Urinary bladder (tissue), 4 donors: ENCODE data around the gene WDR31. TPM values are rescaled to one million over a fixed set of nuclear protein-coding genes. Genes with fewer than 3 reads are reported as not detected.

Source experiments
- DNase-seq: peaks from one replicate; pipeline ENCODE4 v3.0.0-alpha.2; 2015; ENCODE audit errors: extremely low spot score
- H3K27ac ChIP-seq: one replicate; pipeline ENCODE4 v1.5.1; 2013; ENCODE audit warnings: low read depth, mild to moderate bottlenecking, moderate library complexity
- H3K36me3 ChIP-seq: one replicate; pipeline ENCODE4 v1.6.1; 2013; ENCODE audit warnings: mild to moderate bottlenecking, moderate library complexity; ENCODE audit not compliant: insufficient read depth
- H3K4me1 ChIP-seq: one replicate; pipeline ENCODE4 v1.6.1; 2013; ENCODE audit warnings: mild to moderate bottlenecking, moderate library complexity; ENCODE audit not compliant: insufficient read depth
- H3K4me3 ChIP-seq: one replicate; pipeline ENCODE4 v1.5.1; 2013; ENCODE audit warnings: low read depth, low read length
- WGBS: extraction: QIAGEN DNeasy Blood & Tissue Kit; methylation state at CpG from one replicate; pipeline ENCODE4 v1.1.7; 2013; 5-methylcytosine and 5-hydroxymethylcytosine counted together
- polyA plus RNA-seq: library from polyadenylated mRNA; stranded (reverse); fragments of 200-250 nt; gene quantifications from one replicate; pipeline ENCODE4 v1.2.3, GENCODE V29; 2013
- total RNA-seq: library from RNA; depleted of rRNA; stranded (reverse); fragments of >200 nt; gene quantifications from one replicate; pipeline ENCODE4 v1.2.3, GENCODE V29; 2014
- donor health status: healthy with polysubstance abuse.
- donor health status: healthy.

The WDR31 gene
- total and polyA plus RNA-seq, 2 donors = 1.7 to 2.6 TPM

GRCh38 chr9:113343732-113344231 is 3.7 kb upstream of the WDR31 start:
- WGBS = 15% methylated on average over 1 of the region's 1 CpG

GRCh38 chr9:113341712-113342410 is 1.8 kb upstream of the WDR31 start:
- H3K4me1 ChIP-seq = no peaks in the 10 kb centered on the region
- no peaks in the 10 kb centered on the region for H3K36me3 ChIP-seq
- no peak overlapping the region for H3K27ac ChIP-seq
- no peak for DNase-seq
- no peak overlapping the region for H3K4me3 ChIP-seq
- 68% methylated on average over 9 of the region's 9 CpGs for WGBS

More at GRCh38 chr9:113343732-113344231, 3.7 kb upstream of the WDR31 start:
- DNase-seq = peak; percentile 82
- H3K4me3 ChIP-seq = no peak overlapping the region
- H3K36me3 ChIP-seq = no peaks in the 10 kb centered on the region
- no peaks in the 10 kb centered on the region for H3K4me1 ChIP-seq
- H3K27ac ChIP-seq = no peak overlapping the region

GRCh38 chr9:113337714-113338113 is 2.4 kb downstream of the WDR31 start:
- Histone ChIP-seq H3K4me1 (no peaks in the 10 kb centered on the region), H3K27ac (no peak overlapping the region), H3K4me3 (no peak overlapping the region), H3K36me3 (no peaks in the 10 kb centered on the region)
- no peak for DNase-seq
- 96% methylated on average over 2 of the region's 2 CpGs for whole genome bisulfite sequencing

- H3K36me3 ChIP-seq = no peaks in the 10 kb centered on the region
- H3K4me3 ChIP-seq = no peak overlapping the region
- no peak for DNase-seq
- WGBS = 54% methylated on average over 4 of the region's 4 CpGs
- H3K4me1 ChIP-seq = no peaks in the 10 kb centered on the region
- H3K27ac ChIP-seq = no peak overlapping the region
Measured at GRCh38 chr9:113331780-113332179, 8.3 kb downstream of the WDR31 start.

- no peak for DNase-seq
- Histone ChIP-seq H3K36me3 (no peaks in the 10 kb centered on the region), H3K27ac (no peak overlapping the region), H3K4me3 (no peak overlapping the region), H3K4me1 (no peaks in the 10 kb centered on the region)
- WGBS = 94% methylated on average over 3 of the region's 3 CpGs
Measured at GRCh38 chr9:113328045-113328782, 11.9 kb downstream of the WDR31 start.

GRCh38 chr9:113326230-113326629 is 13.8 kb downstream of the WDR31 start:
- DNase-seq = no peak
- 97% methylated on average over 4 of the region's 4 CpGs for WGBS
- Histone ChIP-seq H3K27ac (no peak overlapping the region), H3K4me3 (no peak overlapping the region), H3K4me1 (no peaks in the 10 kb centered on the region), H3K36me3 (no peaks in the 10 kb centered on the region)

GRCh38 chr9:113322671-113323070 is 17.4 kb downstream of the WDR31 start:
- Histone ChIP-seq H3K27ac (no peak overlapping the region), H3K4me3 (no peak overlapping the region), H3K36me3 (no peaks in the 10 kb centered on the region), H3K4me1 (no peaks in the 10 kb centered on the region)
- 78% methylated on average over 6 of the region's 6 CpGs for WGBS
- no peak for DNase-seq

GRCh38 chr9:113320051-113320450 is 20.0 kb downstream of the WDR31 start:
- no peaks in the 10 kb centered on the region for H3K36me3 ChIP-seq
- WGBS = 89% methylated on average over 3 of the region's 3 CpGs

GRCh38 chr9:113319054-113319453 is 21.0 kb downstream of the WDR31 start:
- H3K27ac ChIP-seq = no peak overlapping the region
- whole genome bisulfite sequencing = 93% methylated on average over 2 of the region's 2 CpGs
- DNase-seq = no peak
- no peak overlapping the region for H3K4me3 ChIP-seq
- no peaks in the 10 kb centered on the region for H3K4me1 ChIP-seq
- H3K36me3 ChIP-seq = no peaks in the 10 kb centered on the region

More at GRCh38 chr9:113320051-113320450, 20.0 kb downstream of the WDR31 start:
- Histone ChIP-seq H3K4me1 (no peaks in the 10 kb centered on the region), H3K4me3 (no peak overlapping the region), H3K27ac (no peak overlapping the region)
- no peak for DNase-seq

- DNase-seq = no peak
Measured at GRCh38 chr9:113317777-113318176, 22.3 kb downstream of the WDR31 start.

GRCh38 chr9:113316030-113316429 is 24.0 kb downstream of the WDR31 start:
- Histone ChIP-seq H3K27ac (no peak overlapping the region), H3K4me3 (no peak overlapping the region)
- 94% methylated on average over 4 of the region's 4 CpGs for WGBS

More at GRCh38 chr9:113317777-113318176, 22.3 kb downstream of the WDR31 start:
- H3K4me3 ChIP-seq = no peak overlapping the region
- WGBS = 71% methylated on average over 2 of the region's 2 CpGs
- H3K27ac ChIP-seq = no peak overlapping the region
- H3K4me1 ChIP-seq = no peaks in the 10 kb centered on the region
- H3K36me3 ChIP-seq = no peaks in the 10 kb centered on the region

GRCh38 chr9:113315231-113315630 is 24.8 kb downstream of the WDR31 start:
- Histone ChIP-seq H3K36me3 (no peaks in the 10 kb centered on the region), H3K4me3 (no peak overlapping the region), H3K27ac (no peak overlapping the region), H3K4me1 (no peaks in the 10 kb centered on the region)
- no peak for DNase-seq

More at GRCh38 chr9:113316030-113316429, 24.0 kb downstream of the WDR31 start:
- no peaks in the 10 kb centered on the region for H3K36me3 ChIP-seq
- no peaks in the 10 kb centered on the region for H3K4me1 ChIP-seq
- DNase-seq = no peak

- 56% methylated on average over 5 of the region's 5 CpGs for WGBS
- no peak overlapping the region for H3K27ac ChIP-seq
- no peak for DNase-seq
- no peak overlapping the region for H3K4me3 ChIP-seq
- H3K4me1 ChIP-seq = no peaks in the 10 kb centered on the region
- H3K36me3 ChIP-seq = no peaks in the 10 kb centered on the region
Measured at GRCh38 chr9:113313261-113313660, 26.8 kb downstream of the WDR31 start.

- 80% methylated on average over 3 of the region's 3 CpGs for WGBS
- Histone ChIP-seq H3K36me3 (no peaks in the 10 kb centered on the region), H3K27ac (no peak overlapping the region), H3K4me1 (no peaks in the 10 kb centered on the region), H3K4me3 (no peak overlapping the region)
- no peak for DNase-seq
Measured at GRCh38 chr9:113311961-113312360, 28.1 kb downstream of the WDR31 start.
